Uterus (tissue), 4 donors: ENCODE data around the gene RAD51B. TPM values are rescaled to one million over a fixed set of nuclear protein-coding genes. Genes with fewer than 3 reads are reported as not detected.
A peak's percentile ranks its signal among the peaks of the same experiment; 100 is the strongest.

Experiments
- DNase-seq, 2 donors: peaks; one replicate each; pipeline ENCODE4 v3.0.0-alpha.2; 2019 to 2020
- H3K27ac ChIP-seq, 2 donors: fragments of 200-600 bp; sonication (generic); 1 replicate in 1 of 2; 2 replicates in 1 of 2; pipeline ENCODE4 v1.5.1; 2016 to 2018
- H3K27me3 ChIP-seq, 2 donors: fragments of 200-600 bp; sonication (generic); one replicate each; pipeline ENCODE4 v1.5.1; 2018 to 2019; ENCODE audit warnings: control low read depth in 1 of 2
- H3K36me3 ChIP-seq, 2 donors: fragments of 200-600 bp; sonication (generic); one replicate each; pipeline ENCODE4 v1.5.1; 2019; ENCODE audit warnings: control low read depth in 1 of 2
- H3K4me1 ChIP-seq, 2 donors: fragments of 200-600 bp; sonication (generic); one replicate each; pipeline ENCODE4 v1.5.1; 2018 to 2019; ENCODE audit warnings: control low read depth in 1 of 2
- H3K4me3 ChIP-seq, 2 donors: fragments of 200-600 bp; sonication (generic); 1 replicate in 1 of 2; 2 replicates in 1 of 2; pipeline ENCODE4 v1.5.1; 2018 to 2019; ENCODE audit warnings: mild to moderate bottlenecking in 1 of 2
- H3K9me3 ChIP-seq, 2 donors: fragments of 200-600 bp; sonication (generic); one replicate each; pipeline ENCODE4 v1.5.1; 2019; ENCODE audit warnings: control low read depth in 1 of 2
- POLR2A ChIP-seq, 2 donors: fragments of 450-650 bp; IDR thresholded peaks; one replicate each; pipeline ENCODE4 v1.6.1; 2016; ENCODE audit warnings: antibody characterized with exemption in 2 of 2, mild to moderate bottlenecking in 1 of 2, moderate library complexity in 1 of 2
- intact Hi-C: fragments of 100-400 bp; cut with DNase I; formaldehyde crosslinking; loops from one replicate; pipeline ENCODE4 v1.15.1; 2023; ENCODE audit warnings: low total_unique reads
- total RNA-seq, 4 donors: library from RNA; depleted of rRNA in 3 of 4; stranded (reverse); fragments of >200 nt in 3 of 4; gene quantifications; one replicate each; pipeline versions ENCODE4 v1.1.0 to v1.2.4, GENCODE V29; 2014 to 2023
- TF ChIP-seq, protein P1 (sequence below), 4 experiments: fragments of 200-600 bp in 2 of 4; fragments of 450-650 bp in 2 of 4; sonication (generic) in 2 of 4; IDR thresholded peaks; one replicate each; pipeline ENCODE4 v1.5.1; 2016 to 2019; ENCODE audit warnings: antibody characterized with exemption in 4 of 4, mild to moderate bottlenecking in 2 of 4, moderate library complexity in 1 of 4
- donor health status: DM: yes; HTN: yes; CAD: no.

The RAD51B gene
- total RNA-seq, 4 donors from 2014 or later = 29.5 to 100.0 (median 70.3) TPM

DNA sequence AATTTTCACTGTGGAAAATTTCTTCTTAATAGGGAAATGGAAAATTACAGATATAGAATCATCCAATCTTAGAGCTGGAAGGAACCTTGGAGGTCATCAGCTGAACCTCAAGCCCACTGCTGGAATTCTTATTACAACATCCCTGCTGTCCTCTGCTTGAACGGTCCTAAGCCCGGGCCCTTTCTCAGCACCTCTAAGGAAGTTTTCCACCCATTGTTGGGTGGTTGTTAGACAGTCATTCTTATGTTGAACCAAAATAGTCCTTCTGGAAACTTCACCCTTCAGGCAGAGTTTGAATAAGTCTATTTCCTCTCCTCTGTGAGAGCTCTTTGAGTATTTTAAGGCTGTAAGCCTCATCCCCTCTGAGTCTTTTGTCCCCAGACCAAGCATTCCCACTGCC is 902.6 kb downstream of the RAD51B start:
- Histone ChIP-seq H3K4me1 (no peaks in the 10 kb centered on the region), H3K36me3 (no peaks in the 10 kb centered on the region), H3K27ac (peak overlapping the region in 1 of 2 donors; percentile 50), H3K27me3 (no peaks in the 10 kb centered on the region), H3K4me3 (no peak overlapping the region), H3K9me3 (no peaks in the 10 kb centered on the region)
- TF ChIP-seq POLR2A (IDR thresholded peaks at IDR 0.05) = no peak
- TF ChIP-seq, protein P1, sequence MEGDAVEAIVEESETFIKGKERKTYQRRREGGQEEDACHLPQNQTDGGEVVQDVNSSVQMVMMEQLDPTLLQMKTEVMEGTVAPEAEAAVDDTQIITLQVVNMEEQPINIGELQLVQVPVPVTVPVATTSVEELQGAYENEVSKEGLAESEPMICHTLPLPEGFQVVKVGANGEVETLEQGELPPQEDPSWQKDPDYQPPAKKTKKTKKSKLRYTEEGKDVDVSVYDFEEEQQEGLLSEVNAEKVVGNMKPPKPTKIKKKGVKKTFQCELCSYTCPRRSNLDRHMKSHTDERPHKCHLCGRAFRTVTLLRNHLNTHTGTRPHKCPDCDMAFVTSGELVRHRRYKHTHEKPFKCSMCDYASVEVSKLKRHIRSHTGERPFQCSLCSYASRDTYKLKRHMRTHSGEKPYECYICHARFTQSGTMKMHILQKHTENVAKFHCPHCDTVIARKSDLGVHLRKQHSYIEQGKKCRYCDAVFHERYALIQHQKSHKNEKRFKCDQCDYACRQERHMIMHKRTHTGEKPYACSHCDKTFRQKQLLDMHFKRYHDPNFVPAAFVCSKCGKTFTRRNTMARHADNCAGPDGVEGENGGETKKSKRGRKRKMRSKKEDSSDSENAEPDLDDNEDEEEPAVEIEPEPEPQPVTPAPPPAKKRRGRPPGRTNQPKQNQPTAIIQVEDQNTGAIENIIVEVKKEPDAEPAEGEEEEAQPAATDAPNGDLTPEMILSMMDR (IDR thresholded peaks at IDR 0.05) = no peak
- intact Hi-C loops = no loop called here
- DNase-seq = no peak

- no peak for DNase-seq
- Histone ChIP-seq H3K27ac (peak overlapping the region in 1 of 2 donors; percentile 50), H3K4me3 (no peak overlapping the region), H3K4me1 (no peaks in the 10 kb centered on the region), H3K36me3 (no peaks in the 10 kb centered on the region), H3K9me3 (no peaks in the 10 kb centered on the region), H3K27me3 (no peaks in the 10 kb centered on the region)
- intact Hi-C loops = no loop called here
- TF ChIP-seq, protein P1 (IDR thresholded peaks at IDR 0.05) = no peak
- no peak for TF ChIP-seq POLR2A (IDR thresholded peaks at IDR 0.05)
Observed at GRCh38 chr14:68722968-68723566, 903.5 kb downstream of the RAD51B start.

- DNase-seq = no peak
- no peaks in the 10 kb centered on the region for H3K9me3 ChIP-seq
- H3K4me1 ChIP-seq = no peaks in the 10 kb centered on the region
- no peak for TF ChIP-seq POLR2A (IDR thresholded peaks at IDR 0.05)
- TF ChIP-seq, protein P1 (IDR thresholded peaks at IDR 0.05) = no peak
- H3K27ac ChIP-seq = peak overlapping the region; percentile 10 to 50
- no peaks in the 10 kb centered on the region for H3K36me3 ChIP-seq
- intact Hi-C loops = no loop called here
- no peaks in the 10 kb centered on the region for H3K27me3 ChIP-seq
- no peak overlapping the region for H3K4me3 ChIP-seq
Observed at GRCh38 chr14:68723808-68724268, 904.3 kb downstream of the RAD51B start.

DNA sequence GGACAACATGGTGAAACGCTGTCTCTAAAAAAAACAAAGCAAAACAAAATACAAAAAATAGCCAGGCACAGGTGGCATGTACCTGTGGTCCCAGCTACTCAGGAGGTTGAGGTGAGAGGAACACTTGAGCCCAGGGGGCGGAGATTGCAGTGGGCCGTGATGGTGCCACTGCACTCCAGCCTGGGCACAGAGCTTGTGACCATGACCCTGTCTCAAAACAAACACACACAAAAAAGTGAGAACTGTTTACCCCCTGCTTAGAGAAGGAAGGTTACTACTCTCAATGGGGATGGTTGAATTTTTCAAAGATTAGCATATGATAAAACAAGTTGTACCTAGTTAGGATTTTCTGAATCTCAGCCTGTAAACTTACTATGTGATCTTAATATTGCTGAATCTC is 905.3 kb downstream of the RAD51B start:
- TF ChIP-seq POLR2A (IDR thresholded peaks at IDR 0.05) = no peak
- TF ChIP-seq, protein P1 (IDR thresholded peaks at IDR 0.05) = no peak
- Histone ChIP-seq H3K9me3 (no peaks in the 10 kb centered on the region), H3K4me1 (no peaks in the 10 kb centered on the region), H3K27ac (peak overlapping the region in 1 of 2 donors; percentile 50), H3K27me3 (no peaks in the 10 kb centered on the region), H3K4me3 (no peak overlapping the region), H3K36me3 (no peaks in the 10 kb centered on the region)
- intact Hi-C loops = no loop called here
- DNase-seq = peak in 1 of 2 donors; percentile 10

- intact Hi-C loops = no loop called here
- no peaks in the 10 kb centered on the region for H3K27me3 ChIP-seq
- H3K27ac ChIP-seq = no peak overlapping the region
- H3K36me3 ChIP-seq = no peaks in the 10 kb centered on the region
- H3K4me3 ChIP-seq = no peak overlapping the region
- no peaks in the 10 kb centered on the region for H3K9me3 ChIP-seq
- DNase-seq = no peak
- H3K4me1 ChIP-seq = no peaks in the 10 kb centered on the region
- TF ChIP-seq, protein P1 (IDR thresholded peaks at IDR 0.05) = no peak
- TF ChIP-seq POLR2A (IDR thresholded peaks at IDR 0.05) = no peak
Observed at GRCh38 chr14:68726093-68726695, 906.6 kb downstream of the RAD51B start.
